OCI-LY1 (cell line): ENCODE results near the gene COL25A1.

Experiments
- CTCF ChIP-seq: fragments of 200-600 bp; sonication (generic), shearing (Covaris generic); IDR thresholded peaks from 2 replicates; pipeline ENCODE4 v1.5.1; 2017; ENCODE audit warnings: mild to moderate bottlenecking, antibody characterized with exemption, low read length, moderate library complexity, mixed read lengths
- EZH2 ChIP-seq: fragments of 200-600 bp; sonication (generic), shearing (Covaris generic); IDR thresholded peaks from 2 replicates; pipeline ENCODE4 v1.8.0; 2017; ENCODE audit warnings: borderline replicate concordance, mixed run types, mild to moderate bottlenecking, antibody characterized with exemption, low read length, moderate library complexity, mixed read lengths

GRCh38 chr4:108965472-108966076 lies 336.9 kb downstream of the COL25A1 start:
- no peak for TF ChIP-seq CTCF
- no peak for TF ChIP-seq EZH2
